Fibroblast of villous mesenchyme (primary cell): ENCODE measurements around the gene OR5K1. TPM values are rescaled to one million over a fixed set of nuclear protein-coding genes. Genes with fewer than 3 reads are reported as not detected.

Source experiments
- DNase-seq: peaks from one replicate; pipeline ENCODE4 v3.0.0-alpha.2; 2010; ENCODE audit warnings: low read depth
- H3K4me3 ChIP-seq: 2 replicates; pipeline ENCODE4 v1.5.1; 2011; ENCODE audit warnings: low read depth, mild to moderate bottlenecking, low read length
- CTCF ChIP-seq: IDR thresholded peaks from 2 replicates; pipeline ENCODE4 v1.5.1; 2012; ENCODE audit warnings: low read depth, mild to moderate bottlenecking, low read length; ENCODE audit not compliant: insufficient read depth
- total RNA-seq: library from RNA; depleted of rRNA; stranded (reverse); fragments of >200 nt; gene quantifications from 2 replicates; pipeline ENCODE4 v1.2.3, GENCODE V29; 2012

The OR5K1 gene
- total RNA-seq, 1 donor = not detected

GRCh38 chr3:98513091-98513511, 50.1 kb downstream of the OR5K1 start:
- TF ChIP-seq CTCF = no peak
- DNase-seq = peak; percentile 84
- no peak overlapping the region for H3K4me3 ChIP-seq

- TF ChIP-seq CTCF = no peak
- H3K4me3 ChIP-seq = no peak overlapping the region
- no peak for DNase-seq
Observed at GRCh38 chr3:98513736-98514135, 50.7 kb downstream of the OR5K1 start.

GRCh38 chr3:98514948-98515347, 51.9 kb downstream of the OR5K1 start:
- no peak overlapping the region for H3K4me3 ChIP-seq
- TF ChIP-seq CTCF = no peak
- no peak for DNase-seq

GRCh38 chr3:98518816-98519215, 55.8 kb downstream of the OR5K1 start:
- DNase-seq = no peak
- H3K4me3 ChIP-seq = no peak overlapping the region
- no peak for TF ChIP-seq CTCF

GRCh38 chr3:98519351-98519750, 56.4 kb downstream of the OR5K1 start:
- TF ChIP-seq CTCF = no peak
- no peak overlapping the region for H3K4me3 ChIP-seq
- peak; percentile 1 for DNase-seq

- peak overlapping the region; percentile 89 for H3K4me3 ChIP-seq
- TF ChIP-seq CTCF = no peak
- DNase-seq = peak; percentile 81
Observed at GRCh38 chr3:98521897-98522543, 59.0 kb downstream of the OR5K1 start.

Other genes starting within 250 kb of the OR5K1 start
- gene OR5H6, start 199.0 kb upstream of the OR5K1 start, total RNA-seq = not detected in 2 replicates
- gene OR5H2, start 180.7 kb upstream of the OR5K1 start, total RNA-seq = not detected in 2 replicates
- gene OR5K4, start 109.3 kb upstream of the OR5K1 start, total RNA-seq = not detected in 2 replicates
- not detected in 2 replicates for gene OR5K3, start 72.5 kb upstream of the OR5K1 start, total RNA-seq
- gene OR5K2, start 34.5 kb downstream of the OR5K1 start, total RNA-seq = not detected in 2 replicates
- 54.4 and 98.0 TPM in 2 replicates for gene CLDND1, start 59.7 kb downstream of the OR5K1 start, total RNA-seq
- not detected in 2 replicates for gene GPR15, start 68.8 kb downstream of the OR5K1 start, total RNA-seq
- gene CPOX, start 130.4 kb downstream of the OR5K1 start, total RNA-seq = 19.3 and 27.2 TPM in 2 replicates